ENCODE measurements around the gene PARD6G.

GRCh38 chr18:80239830-80240229, 7.5 kb downstream of the PARD6G start:
- no peak for TF ChIP-seq EZH2phosphoT487 (IDR thresholded peaks at IDR 0.05; ENCODE audit: insufficient read depth, low read depth)
- no peak for TF ChIP-seq EZH2 (IDR thresholded peaks at IDR 0.05; ENCODE audit: insufficient read depth, poor library complexity, severe bottlenecking)

All from GM23248 (cell line).